ENCODE results near the gene SNX20. TPM values are rescaled to one million over a fixed set of nuclear protein-coding genes. Genes with fewer than 3 reads are reported as not detected.

The SNX20 gene
- total RNA-seq, 1 donor from 2014 or later, result not detected

- DNase-seq (ENCODE audit: low read depth) (no peak), FAIRE-seq (no peak)
- no peak overlapping the region for H3K4me3 Mint-ChIP-seq (ENCODE audit: unreplicated experiment)
- no peaks in the 10 kb centered on the region for H3K79me2 ChIP-seq (ENCODE audit: insufficient read depth, low read length)
- no peak overlapping the region for H3K27ac Mint-ChIP-seq (ENCODE audit: unreplicated experiment)
- H3K27me3 Mint-ChIP-seq (ENCODE audit: low read depth, unreplicated experiment), result peaks cover 6% of the 10 kb centered on the region
- no peak overlapping the region for H2AFZ ChIP-seq (ENCODE audit: low read depth, low read length)
- TF ChIP-seq EZH2 (IDR thresholded peaks at IDR 0.05; ENCODE audit: insufficient read depth, low read length) (no peak), CTCF (IDR thresholded peaks at IDR 0.05; ENCODE audit: insufficient read depth, low read depth, low read length) (no peak)
- H3K36me3 ChIP-seq (ENCODE audit: insufficient read depth, low read length), result no peaks in the 10 kb centered on the region
- H3K9ac ChIP-seq (ENCODE audit: low read length), result no peak overlapping the region
- no peaks in the 10 kb centered on the region for H4K20me1 ChIP-seq (ENCODE audit: insufficient read depth, low read length)
- H3K4me3 ChIP-seq (ENCODE audit: insufficient read depth, low read depth, low read length), result no peak overlapping the region
- no peaks in the 10 kb centered on the region for H3K4me1 ChIP-seq (ENCODE audit: insufficient read depth, low read length)
- no peak overlapping the region for H3K4me2 ChIP-seq (ENCODE audit: low read length)
- H3K4me1 Mint-ChIP-seq (ENCODE audit: low read depth, unreplicated experiment), result no peaks in the 10 kb centered on the region
- no peaks in the 10 kb centered on the region for H3K27me3 ChIP-seq (ENCODE audit: insufficient read depth, low read length)
- peaks cover 12% of the 10 kb centered on the region for H3K9me3 ChIP-seq (ENCODE audit: insufficient read depth, low read depth, low read length)
- H3K9me3 Mint-ChIP-seq (ENCODE audit: unreplicated experiment), result peaks cover 21% of the 10 kb centered on the region
- no peak overlapping the region for H3K27ac ChIP-seq (ENCODE audit: low read depth, low read length)
- H3K36me3 Mint-ChIP-seq (ENCODE audit: low read depth, unreplicated experiment), result peaks cover 6% of the 10 kb centered on the region
These were observed 5.2 kb downstream of the SNX20 start for GRCh38 chr16:50675686-50676610.

- no peak overlapping the region for H3K27ac ChIP-seq (ENCODE audit: low read depth, low read length)
- no peak overlapping the region for H2AFZ ChIP-seq (ENCODE audit: low read depth, low read length)
- H3K4me2 ChIP-seq (ENCODE audit: low read length), result no peak overlapping the region
- Mint-ChIP-seq H3K36me3 (ENCODE audit: low read depth, unreplicated experiment) (peaks cover 6% of the 10 kb centered on the region), H3K9me3 (ENCODE audit: unreplicated experiment) (peaks cover 21% of the 10 kb centered on the region), H3K4me3 (ENCODE audit: unreplicated experiment) (no peak overlapping the region), H3K27me3 (ENCODE audit: low read depth, unreplicated experiment) (peaks cover 6% of the 10 kb centered on the region), H3K27ac (ENCODE audit: unreplicated experiment) (no peak overlapping the region), H3K4me1 (ENCODE audit: low read depth, unreplicated experiment) (no peaks in the 10 kb centered on the region)
- no peak overlapping the region for H3K4me3 ChIP-seq (ENCODE audit: insufficient read depth, low read depth, low read length)
- no peaks in the 10 kb centered on the region for H3K27me3 ChIP-seq (ENCODE audit: insufficient read depth, low read length)
- no peaks in the 10 kb centered on the region for H3K36me3 ChIP-seq (ENCODE audit: insufficient read depth, low read length)
- H3K9ac ChIP-seq (ENCODE audit: low read length), result no peak overlapping the region
- no peak for FAIRE-seq
- H4K20me1 ChIP-seq (ENCODE audit: insufficient read depth, low read length), result no peaks in the 10 kb centered on the region
- no peak for DNase-seq (ENCODE audit: low read depth)
- no peaks in the 10 kb centered on the region for H3K4me1 ChIP-seq (ENCODE audit: insufficient read depth, low read length)
- no peaks in the 10 kb centered on the region for H3K79me2 ChIP-seq (ENCODE audit: insufficient read depth, low read length)
- H3K9me3 ChIP-seq (ENCODE audit: insufficient read depth, low read depth, low read length), result peaks cover 12% of the 10 kb centered on the region
- TF ChIP-seq CTCF (IDR thresholded peaks at IDR 0.05; ENCODE audit: insufficient read depth, low read depth, low read length) (no peak), EZH2 (IDR thresholded peaks at IDR 0.05; ENCODE audit: insufficient read depth, low read length) (no peak)
These were observed 6.3 kb downstream of the SNX20 start for GRCh38 chr16:50674831-50675230.

Data from astrocyte (in vitro differentiated cells and primary cell).